Regular cardiac myocyte (primary cell): ENCODE measurements around the gene GCM1. TPM values are rescaled to one million over a fixed set of nuclear protein-coding genes. Genes with fewer than 3 reads are reported as not detected.

ENCODE experiments used
- total RNA-seq: library from RNA; depleted of rRNA; stranded (reverse); fragments of >200 nt; gene quantifications from 2 replicates; pipeline ENCODE4 v1.2.3, GENCODE V29; 2014

Gene GCM1, protein sequence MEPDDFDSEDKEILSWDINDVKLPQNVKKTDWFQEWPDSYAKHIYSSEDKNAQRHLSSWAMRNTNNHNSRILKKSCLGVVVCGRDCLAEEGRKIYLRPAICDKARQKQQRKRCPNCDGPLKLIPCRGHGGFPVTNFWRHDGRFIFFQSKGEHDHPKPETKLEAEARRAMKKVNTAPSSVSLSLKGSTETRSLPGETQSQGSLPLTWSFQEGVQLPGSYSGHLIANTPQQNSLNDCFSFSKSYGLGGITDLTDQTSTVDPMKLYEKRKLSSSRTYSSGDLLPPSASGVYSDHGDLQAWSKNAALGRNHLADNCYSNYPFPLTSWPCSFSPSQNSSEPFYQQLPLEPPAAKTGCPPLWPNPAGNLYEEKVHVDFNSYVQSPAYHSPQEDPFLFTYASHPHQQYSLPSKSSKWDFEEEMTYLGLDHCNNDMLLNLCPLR
- total RNA-seq = not detected in 2 replicates

DNA sequence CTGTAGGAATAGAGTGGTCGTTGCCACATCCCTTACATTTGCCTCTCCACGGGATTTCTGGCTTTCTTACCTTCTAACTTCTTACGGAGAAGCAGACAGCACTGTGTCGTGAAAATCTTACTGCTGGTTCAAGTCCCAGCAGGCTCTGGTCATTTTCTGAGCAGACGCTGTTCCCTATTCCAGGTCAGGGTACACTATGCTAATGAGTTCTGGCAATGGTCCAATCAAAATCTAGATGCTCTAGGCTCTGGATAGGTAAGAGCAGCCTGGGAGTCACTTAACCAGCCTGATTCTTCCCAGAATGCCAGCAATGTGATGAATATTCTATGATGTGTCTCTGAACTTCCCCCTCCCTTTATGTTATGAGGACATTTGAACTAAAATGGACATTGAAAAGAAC is at the start of gene GCM1:
TSS of gene GCM1 (minus strand) at position 158 of the 400 bp plus-strand sequence. CDS start 3,209 bp downstream, outside the sequence.

Other genes with a start within 250 kb of the GCM1 start
- gene GSTA3, start 239.1 kb downstream of the GCM1 start, total RNA-seq = not detected in 2 replicates
- gene GSTA4, start 153.6 kb downstream of the GCM1 start, total RNA-seq = 25.1 and 46.5 TPM in 2 replicates
- 3.9 and 5.6 TPM in 2 replicates for gene CILK1, start 87.0 kb downstream of the GCM1 start, total RNA-seq
- gene FBXO9, start 83.4 kb downstream of the GCM1 start, total RNA-seq = 20.9 and 36.4 TPM in 2 replicates
- gene ELOVL5, start 200.1 kb upstream of the GCM1 start, total RNA-seq = 71.0 and 76.1 TPM in 2 replicates